CD14-positive monocyte (primary cell): ENCODE measurements around the gene CSRP1. TPM values are rescaled to one million over a fixed set of nuclear protein-coding genes. Genes with fewer than 3 reads are reported as not detected.
A peak's percentile ranks its signal among the peaks of the same experiment; 100 is the strongest.
"Not testable (repeated sequence)": the region's sequence is repeated elsewhere in the genome, so short reads cannot be mapped to it uniquely, and the experiment has no call there.

Experiments used
- DNase-seq, 3 donors: peaks; one replicate each; pipeline ENCODE4 v3.0.0-alpha.2; 2011 to 2022
- H2AFZ ChIP-seq: 2 replicates; pipeline ENCODE4 v1.6.0; 2012; ENCODE audit warnings: mild to moderate bottlenecking, low read depth, low read length, inconsistent platforms; ENCODE audit not compliant: insufficient read depth, poor library complexity, severe bottlenecking
- H3K27ac ChIP-seq, 2 donors: 1 replicate in 1 of 2; 2 replicates in 1 of 2; pipeline ENCODE4 v1.5.1; 2012 to 2013; ENCODE audit warnings: low read length in 2 of 2, control low read depth in 1 of 2, inconsistent platforms in 1 of 2, low read depth in 1 of 2, mild to moderate bottlenecking in 1 of 2
- H3K27me3 ChIP-seq, 2 donors: one replicate each; pipeline versions ENCODE4 v1.6.0 to v1.6.1; 2011 to 2013; ENCODE audit warnings: low read length in 2 of 2; ENCODE audit not compliant: control insufficient read depth in 2 of 2, insufficient read depth in 2 of 2
- H3K36me3 ChIP-seq, 2 donors: replicated peaks in 1 of 2; 1 replicate in 1 of 2; 2 replicates in 1 of 2; pipeline versions ENCODE4 v1.5.1 to v1.6.1; 2012 to 2013; ENCODE audit warnings: low read length in 2 of 2, control low read depth in 1 of 2, inconsistent platforms in 1 of 2, mild to moderate bottlenecking in 1 of 2; ENCODE audit not compliant: insufficient read depth in 2 of 2, control insufficient read depth in 1 of 2
- H3K4me1 ChIP-seq, 2 donors: 1 replicate in 1 of 2; 2 replicates in 1 of 2; pipeline versions ENCODE4 v1.5.1 to v1.6.1; 2012 to 2013; ENCODE audit warnings: low read length in 2 of 2, control low read depth in 1 of 2, inconsistent platforms in 1 of 2, mild to moderate bottlenecking in 1 of 2, moderate library complexity in 1 of 2; ENCODE audit not compliant: insufficient read depth in 2 of 2, control insufficient read depth in 1 of 2
- H3K4me2 ChIP-seq: replicated peaks from 2 replicates; pipeline ENCODE3; 2012; ENCODE audit warnings: low read length, moderate library complexity, mild to moderate bottlenecking; ENCODE audit not compliant: poor library complexity, severe bottlenecking; ENCODE audit errors: extremely low read depth
- H3K4me3 ChIP-seq, 3 experiments: fragments of 200-600 bp in 1 of 3; sonication (generic) in 1 of 3; replicated peaks in 1 of 3; 1 replicate in 2 of 3; 2 replicates in 1 of 3; pipeline ENCODE4 v1.5.1; 2011 to 2013; ENCODE audit warnings: low read length in 3 of 3, mild to moderate bottlenecking in 3 of 3, control low read depth in 2 of 3, low read depth in 2 of 3, inconsistent platforms in 1 of 3, moderate library complexity in 1 of 3
- H3K79me2 ChIP-seq: 2 replicates; pipeline ENCODE4 v1.6.0; 2012; ENCODE audit warnings: mild to moderate bottlenecking, control low read depth, inconsistent platforms, low read length, moderate library complexity; ENCODE audit not compliant: insufficient read depth
- H3K9ac ChIP-seq: 2 replicates; pipeline ENCODE4 v1.6.0; 2017; ENCODE audit warnings: low read length, mild to moderate bottlenecking; ENCODE audit not compliant: insufficient read depth, poor library complexity, severe bottlenecking
- H3K9me3 ChIP-seq, 2 donors: replicated peaks in 1 of 2; 1 replicate in 1 of 2; 2 replicates in 1 of 2; pipeline versions ENCODE4 v1.5.1 to v1.6.1; 2012 to 2013; ENCODE audit warnings: low read length in 2 of 2, control low read depth in 1 of 2; ENCODE audit not compliant: control insufficient read depth in 1 of 2, insufficient read depth in 1 of 2
- H4K20me1 ChIP-seq: 2 replicates; pipeline ENCODE4 v1.6.0; 2012; ENCODE audit warnings: mild to moderate bottlenecking, low read length, control low read depth, moderate library complexity; ENCODE audit not compliant: insufficient read depth
- H3K27ac Mint-ChIP-seq, 7 donors: one replicate each; pipeline ENCODE4 v1.8.0; 2020; ENCODE audit warnings: mild to moderate bottlenecking in 7 of 7, mixed read lengths in 7 of 7, moderate library complexity in 6 of 7, inconsistent platforms in 2 of 7
- H3K27me3 Mint-ChIP-seq, 3 donors: one replicate each; pipeline ENCODE4 v1.8.0; 2021 to 2022; ENCODE audit warnings: low read depth in 3 of 3, mild to moderate bottlenecking in 3 of 3, mixed read lengths in 3 of 3, moderate library complexity in 3 of 3, inconsistent platforms in 1 of 3
- H3K36me3 Mint-ChIP-seq, 2 donors: one replicate each; pipeline ENCODE4 v1.8.0; 2020; ENCODE audit warnings: mixed read lengths in 2 of 2, inconsistent platforms in 1 of 2, mild to moderate bottlenecking in 1 of 2
- H3K4me1 Mint-ChIP-seq: one replicate; pipeline ENCODE4 v1.8.0; 2020; ENCODE audit warnings: mild to moderate bottlenecking, mixed read lengths
- H3K4me3 Mint-ChIP-seq, 2 donors: one replicate each; pipeline ENCODE4 v1.8.0; 2020; ENCODE audit warnings: mild to moderate bottlenecking in 2 of 2, mixed read lengths in 2 of 2, moderate library complexity in 1 of 2
- H3K9me3 Mint-ChIP-seq, 7 donors: one replicate each; pipeline ENCODE4 v1.8.0; 2020 to 2022; ENCODE audit warnings: mixed read lengths in 7 of 7, mild to moderate bottlenecking in 6 of 7, moderate library complexity in 6 of 7, inconsistent platforms in 2 of 7
- CTCF ChIP-seq: fragments of 200-600 bp; IDR thresholded peaks from one replicate; pipeline ENCODE4 v1.8.0; 2022; ENCODE audit warnings: antibody characterized with exemption, mild to moderate bottlenecking
- WGBS: methylation state at CpG from one replicate; pipeline ENCODE4 v1.1.5; 2013; ENCODE audit warnings: missing lambda C conversion rate; ENCODE audit not compliant: insufficient coverage; 5-methylcytosine and 5-hydroxymethylcytosine counted together
- intact Hi-C, 2 donors: fragments of 100-400 bp; cut with micrococcal nuclease; formaldehyde crosslinking; loops; one replicate each; pipeline versions ENCODE4 v1.15.0 to v1.15.1; 2023
- polyA plus RNA-seq, 3 donors: library from polyadenylated mRNA; depleted of rRNA in 1 of 3; unstranded in 2 of 3; stranded (reverse) in 1 of 3; fragments of 300-500 nt in 2 of 3; fragments of >200 nt in 1 of 3; fragmentation: Illumina TruSeq in 2 of 3; gene quantifications; 1 replicate in 2 of 3; 2 replicates in 1 of 3; pipeline ENCODE4 v1.2.3, GENCODE V29; 2012 to 2021

CSRP1 gene
- polyA plus RNA-seq, 3 donors: 87.4 to 111 (median 98.8) TPM

GRCh38 chr1:201551877-201552731 is 45.2 kb upstream of the CSRP1 start:
- DNase-seq: peak; percentile 90 to 97 (median 93)
- Mint-ChIP-seq H3K4me3 (peak overlapping the region in 1 of 2 donors; percentile 46), H3K9me3 (no peaks in the 10 kb centered on the region), H3K27ac (peak overlapping the region; percentile 86 to 96 (median 93)), H3K36me3 (no peaks in the 10 kb centered on the region), H3K27me3 (peaks cover 0 to 4% (median 4%) of the 10 kb centered on the region in 3 donors), H3K4me1 (peaks cover 42% of the 10 kb centered on the region)
- intact Hi-C loops: no loop called here
- Histone ChIP-seq H4K20me1 (no peaks in the 10 kb centered on the region), H3K36me3 (no peaks in the 10 kb centered on the region), H2AFZ (no peak overlapping the region), H3K4me3 (no peak overlapping the region), H3K4me2 (peak overlapping the region; percentile 23), H3K4me1 (peaks cover 21 to 31% of the 10 kb centered on the region in 2 donors), H3K27me3 (no peaks in the 10 kb centered on the region), H3K27ac (peak overlapping the region; percentile 50 to 69), H3K9ac (peak overlapping the region; percentile 17), H3K79me2 (no peaks in the 10 kb centered on the region), H3K9me3 (no peaks in the 10 kb centered on the region)
- no peak for TF ChIP-seq CTCF
- 73% methylated on average over 8 of the region's 12 CpGs for WGBS

GRCh38 chr1:201551096-201551495 is 44.2 kb upstream of the CSRP1 start:
- intact Hi-C loops: no loop called here
- no peaks in the 10 kb centered on the region for H3K79me2 ChIP-seq
- TF ChIP-seq CTCF: no peak
- H3K36me3 ChIP-seq: no peaks in the 10 kb centered on the region
- no peak overlapping the region for H3K4me3 ChIP-seq
- Mint-ChIP-seq H3K4me1 (peaks cover 40% of the 10 kb centered on the region), H3K9me3 (no peaks in the 10 kb centered on the region), H3K4me3 (no peak overlapping the region), H3K27ac (peak overlapping the region; percentile 86 to 96 (median 93)), H3K36me3 (no peaks in the 10 kb centered on the region), H3K27me3 (peaks cover 0 to 4% (median 4%) of the 10 kb centered on the region in 3 donors)
- H3K4me2 ChIP-seq: no peak overlapping the region
- H3K9ac ChIP-seq: peak overlapping the region; percentile 5
- H4K20me1 ChIP-seq: no peaks in the 10 kb centered on the region
- DNase-seq: no peak
- WGBS: 93% methylated on average over 2 of the region's 3 CpGs
- no peaks in the 10 kb centered on the region for H3K27me3 ChIP-seq
- peaks cover 23 to 34% of the 10 kb centered on the region in 2 donors for H3K4me1 ChIP-seq
- no peaks in the 10 kb centered on the region for H3K9me3 ChIP-seq
- no peak overlapping the region for H2AFZ ChIP-seq
- peak overlapping the region; percentile 31 to 69 for H3K27ac ChIP-seq

GRCh38 chr1:201549522-201549921 is 42.6 kb upstream of the CSRP1 start:
- H3K9ac ChIP-seq, H3K27me3 Mint-ChIP-seq, H3K36me3 Mint-ChIP-seq, DNase-seq, H3K36me3 ChIP-seq, H3K9me3 ChIP-seq, intact Hi-C loops, H3K4me3 Mint-ChIP-seq, H4K20me1 ChIP-seq, H3K4me2 ChIP-seq, H3K27me3 ChIP-seq, H2AFZ ChIP-seq, H3K27ac ChIP-seq, H3K4me3 ChIP-seq, H3K79me2 ChIP-seq, H3K9me3 Mint-ChIP-seq, H3K27ac Mint-ChIP-seq: not testable (repeated sequence)
- H3K4me1 ChIP-seq: peaks cover 31 to 43% of the 10 kb centered on the region in 2 donors
- peaks cover 53% of the 10 kb centered on the region for H3K4me1 Mint-ChIP-seq
- WGBS: 100% methylated on average over 3 of the region's 5 CpGs
